Measurements from ENCODE around the gene CBL.
"Not testable (repeated sequence)": the region's sequence is repeated elsewhere in the genome, so short reads cannot be mapped to it uniquely, and the experiment has no call there.

The CBL gene

DNA sequence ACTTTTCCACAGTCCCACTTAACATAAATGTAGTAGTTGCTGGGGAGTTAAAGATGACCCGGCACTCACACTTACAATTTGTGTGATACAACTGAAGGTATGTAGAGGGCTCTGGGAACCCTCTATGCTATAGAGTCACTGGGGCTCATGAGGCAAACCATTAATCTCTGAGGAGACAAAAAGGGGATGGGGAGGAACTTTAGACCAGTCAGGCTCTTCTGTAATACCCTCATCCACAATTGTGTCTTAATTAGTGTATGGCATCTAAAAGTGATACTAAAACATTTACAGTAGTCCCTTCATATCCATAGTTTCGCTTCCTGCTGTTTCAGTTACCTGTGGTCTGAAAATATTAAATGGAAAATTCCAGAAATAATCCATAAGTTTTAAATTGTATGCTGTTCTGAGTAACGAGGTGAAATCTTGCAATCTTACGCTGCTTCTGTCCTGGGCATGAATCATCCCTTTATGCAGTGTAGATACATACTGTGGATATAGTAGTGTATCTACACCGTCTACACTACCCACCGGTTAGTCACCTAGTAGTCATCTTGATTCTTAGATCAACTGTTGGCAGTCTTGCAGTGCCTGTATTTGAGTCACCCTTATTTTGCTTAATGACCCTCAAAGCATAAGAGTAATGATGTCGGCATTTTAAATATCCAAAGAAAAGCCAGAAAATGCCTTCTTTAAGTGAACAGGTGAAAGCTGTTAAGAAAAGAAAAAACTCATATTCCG lies 12.2 kb downstream of the CBL start:
- DNase-seq = no peak

DNA sequence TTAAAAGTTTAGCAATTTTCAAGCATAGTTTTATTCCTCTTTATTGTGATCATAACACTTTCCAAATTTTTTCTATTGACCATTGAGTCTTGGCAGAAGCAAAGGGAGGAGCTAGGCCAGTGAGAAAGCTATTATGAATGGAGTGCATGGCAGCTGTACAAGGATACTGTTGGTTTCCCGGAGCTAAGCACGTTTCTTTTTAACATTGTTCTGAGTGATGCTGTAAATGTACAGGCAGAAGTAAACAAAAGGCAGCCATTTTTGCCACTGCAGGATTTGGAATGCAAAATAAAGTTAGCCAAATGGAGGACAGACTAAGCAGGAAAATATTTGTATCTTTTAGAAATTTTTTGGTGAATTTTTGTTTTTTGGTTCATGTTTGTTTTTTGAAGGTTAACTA lies 16.2 kb downstream of the CBL start:
- DNase-seq = no peak

DNA sequence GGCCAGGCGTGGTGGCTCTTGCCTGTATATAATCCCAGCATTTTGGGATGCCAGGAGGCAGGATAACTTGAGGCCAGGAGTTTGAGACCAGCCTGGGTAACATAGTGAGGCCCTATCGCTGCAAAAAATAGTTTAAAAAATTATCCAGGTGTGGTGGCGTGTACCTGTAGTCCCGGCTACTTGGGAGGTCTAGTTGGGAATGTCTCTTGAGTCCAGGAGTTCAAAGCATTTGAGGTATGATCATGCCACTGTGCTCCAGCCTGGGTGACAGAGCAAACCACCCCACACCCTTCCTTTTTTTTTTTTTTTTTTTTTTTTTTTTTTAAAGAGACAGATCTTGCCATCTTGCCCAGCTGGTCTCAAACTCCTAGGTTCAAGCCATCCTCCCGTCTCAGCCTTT lies 16.8 kb downstream of the CBL start:
- DNase-seq = no peak

DNA sequence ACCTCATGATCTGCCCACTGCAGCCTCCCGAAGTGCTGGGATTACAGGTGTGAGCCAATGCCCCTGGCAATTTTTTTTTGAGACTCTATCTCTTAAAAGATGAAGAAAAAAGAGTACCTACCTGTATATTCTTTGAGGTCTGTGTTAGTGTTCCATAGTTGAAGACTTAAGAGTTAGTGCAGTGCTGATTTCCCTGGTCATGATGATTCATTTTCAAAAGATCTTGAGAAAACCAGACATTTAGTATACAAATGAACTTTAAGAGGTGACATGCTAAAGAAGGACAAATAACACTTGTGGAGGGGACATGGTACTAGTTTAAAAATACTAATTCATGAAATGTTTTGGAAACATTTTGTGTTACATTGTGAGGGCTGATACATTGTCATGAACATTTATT lies 17.7 kb downstream of the CBL start:
- no peak for DNase-seq

DNA sequence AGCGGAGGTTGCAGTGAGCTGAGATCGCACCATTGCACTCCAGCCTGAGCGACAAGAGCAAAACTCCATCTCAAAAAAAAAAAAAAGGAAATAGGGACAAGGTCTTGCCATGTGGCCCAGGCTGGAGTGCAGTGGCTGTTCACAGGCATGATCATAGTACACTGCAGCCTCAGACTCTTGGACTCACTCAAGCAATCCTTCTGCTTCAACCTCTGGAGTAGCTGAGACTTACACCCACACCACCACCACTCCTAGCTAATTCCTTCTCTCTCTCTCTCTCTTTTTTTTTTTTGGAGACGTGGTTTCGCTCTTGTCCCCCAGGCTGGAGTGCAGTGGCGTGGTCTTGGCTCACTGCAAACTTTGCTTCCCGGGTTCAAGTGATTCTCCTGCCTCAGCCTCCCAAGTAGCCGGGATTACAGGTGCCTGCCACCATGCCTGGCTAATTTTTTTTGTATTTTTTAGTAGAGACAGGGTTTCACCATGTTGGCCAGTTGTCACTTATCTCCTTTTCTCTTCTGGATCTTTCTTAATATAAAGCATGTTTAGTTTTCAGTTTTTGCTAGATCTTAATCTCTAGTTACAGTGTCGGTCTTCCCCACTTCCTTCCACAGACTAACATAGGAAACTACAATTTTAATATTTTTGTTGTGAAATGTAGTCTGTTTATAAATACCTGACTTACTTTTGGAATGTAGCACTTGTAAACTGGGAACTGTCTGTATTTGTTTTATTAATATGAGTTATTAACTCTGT lies 22.6 kb downstream of the CBL start:
- not testable (repeated sequence) for DNase-seq

DNA sequence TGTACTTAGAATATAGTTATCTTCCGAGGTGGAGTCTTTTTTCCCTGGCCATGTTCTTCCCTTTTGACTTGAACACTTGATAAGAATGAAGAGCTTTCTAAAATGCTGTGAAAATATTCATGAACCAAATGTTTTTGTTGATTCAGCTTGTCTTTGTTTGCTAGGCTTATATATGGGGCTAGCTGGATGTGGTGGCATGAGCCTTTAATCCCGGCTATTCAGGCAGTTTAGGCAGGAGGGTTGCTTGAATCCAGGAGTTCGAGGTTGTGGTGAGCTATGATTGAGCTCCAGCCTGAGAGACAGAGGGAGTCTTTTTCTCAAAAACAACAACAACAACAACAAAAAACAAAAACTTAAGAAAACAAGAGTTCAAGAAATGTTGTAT lies 23.1 kb downstream of the CBL start:
- no peak for DNase-seq

DNA sequence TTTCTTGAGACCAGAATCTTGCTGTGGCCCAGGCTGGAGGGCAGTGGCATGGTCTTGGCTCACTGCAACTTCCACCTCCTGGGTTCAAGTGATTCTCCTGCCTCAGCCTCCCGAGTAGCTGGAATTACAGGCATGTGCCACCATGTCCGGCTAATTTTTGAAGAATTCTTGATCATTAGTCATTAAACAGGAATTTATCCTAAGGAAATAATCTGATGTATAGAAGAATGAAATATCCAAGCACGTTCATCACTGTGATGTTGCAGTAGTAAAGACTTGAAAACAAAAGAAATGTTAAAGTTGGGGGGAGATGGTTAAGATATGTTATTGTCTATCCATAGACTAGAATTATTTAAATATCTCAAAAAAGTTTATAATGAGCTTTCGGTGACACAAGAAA lies 23.6 kb downstream of the CBL start:
- no peak for DNase-seq

DNA sequence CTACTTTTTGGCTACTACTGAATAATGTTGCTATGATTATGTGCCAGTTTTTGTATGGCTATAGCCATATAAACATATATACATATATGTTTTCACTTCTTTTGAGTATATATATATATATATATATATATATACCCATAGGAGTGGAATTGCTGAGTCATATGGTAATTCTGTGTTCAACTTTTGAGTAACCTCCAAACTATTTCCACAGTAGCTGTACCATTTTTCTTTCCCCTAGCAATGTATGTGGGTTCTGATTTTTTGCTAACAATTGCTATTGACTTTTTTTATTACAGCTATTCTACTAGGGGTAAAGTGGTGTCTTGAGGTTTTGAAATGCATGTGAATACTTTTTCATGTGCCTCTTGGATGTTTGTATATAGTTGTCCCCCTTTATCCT lies 30.4 kb downstream of the CBL start:
- DNase-seq = no peak

DNA sequence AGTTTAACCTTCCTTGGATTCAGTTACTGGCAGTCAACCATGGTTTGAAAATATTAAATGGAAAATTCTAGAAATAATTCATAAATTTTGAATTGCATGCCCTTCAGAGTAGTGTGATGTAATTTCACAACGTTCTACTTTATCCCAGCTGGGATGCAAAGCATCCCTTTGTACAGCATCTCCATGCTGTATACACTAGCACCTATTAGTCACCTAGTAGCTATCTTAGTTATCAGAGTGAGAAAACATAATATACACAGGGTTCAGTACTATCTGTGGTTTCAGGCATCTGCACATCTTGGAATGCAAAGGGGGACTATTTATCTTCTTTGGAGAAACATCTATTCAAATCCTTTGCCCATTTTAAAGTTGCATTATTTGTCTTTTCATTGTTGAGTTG lies 30.8 kb downstream of the CBL start:
- DNase-seq = no peak

DNA sequence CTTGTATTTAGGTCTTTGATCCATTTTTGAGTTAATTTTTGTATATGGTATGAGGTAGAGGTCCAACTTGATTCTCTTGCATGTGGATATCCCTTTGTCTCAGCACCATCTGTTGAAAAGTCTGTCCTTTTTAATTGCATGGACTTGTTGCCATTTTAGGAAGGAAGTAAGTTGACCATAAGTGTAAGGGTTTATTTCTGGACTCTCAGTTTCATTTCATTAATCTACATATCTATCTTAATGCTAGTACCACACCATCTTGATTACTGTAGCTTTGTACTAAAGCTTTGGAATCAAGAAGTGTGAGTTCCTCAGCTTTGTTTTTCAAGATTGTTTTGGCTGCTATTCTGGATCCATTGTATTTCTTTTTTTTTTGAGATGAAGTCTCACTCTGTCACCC lies 31.4 kb downstream of the CBL start:
- no peak for DNase-seq

DNA sequence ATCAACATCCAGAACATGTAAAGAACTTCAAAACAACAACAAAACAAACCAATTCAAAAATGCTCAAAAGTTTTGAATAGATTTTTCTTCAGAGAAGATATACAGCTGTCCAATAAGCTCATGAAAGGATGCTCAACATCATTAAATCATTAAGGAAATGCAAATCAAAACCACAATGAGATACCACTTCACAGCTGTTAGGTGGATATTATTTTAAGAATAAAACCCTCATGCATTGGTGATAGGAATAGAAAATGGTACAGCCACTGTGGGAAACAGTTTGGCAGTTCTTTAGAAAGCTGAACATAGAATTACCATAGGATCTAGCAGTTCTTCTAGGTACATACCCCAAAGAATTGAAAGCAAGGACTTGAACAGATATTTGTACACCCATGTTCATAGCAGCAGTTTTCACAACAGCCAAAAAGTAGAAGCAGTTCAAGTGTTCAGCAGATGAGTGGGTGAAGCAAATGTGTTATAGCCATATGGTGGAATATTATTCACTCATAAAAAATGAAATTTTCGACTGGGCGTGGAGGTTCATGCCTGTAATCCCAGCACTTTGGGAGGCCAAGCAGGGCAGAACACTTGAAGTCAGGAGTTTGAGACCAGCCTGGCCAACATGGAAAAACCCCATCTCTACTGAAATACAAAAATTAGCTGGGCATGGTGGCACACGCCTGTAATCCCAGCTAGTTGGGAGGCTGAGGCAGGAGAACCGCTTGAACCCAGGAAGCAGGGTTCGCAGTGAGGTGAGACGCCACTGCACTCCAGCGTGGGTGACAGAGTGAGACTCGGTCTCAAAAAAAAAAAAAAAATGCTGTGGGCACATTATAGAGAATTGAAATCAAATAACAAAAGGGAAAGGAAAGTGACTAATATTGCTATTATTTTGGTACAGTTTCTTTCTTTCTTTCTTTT lies 42.9 kb downstream of the CBL start:
- no peak for DNase-seq

DNA sequence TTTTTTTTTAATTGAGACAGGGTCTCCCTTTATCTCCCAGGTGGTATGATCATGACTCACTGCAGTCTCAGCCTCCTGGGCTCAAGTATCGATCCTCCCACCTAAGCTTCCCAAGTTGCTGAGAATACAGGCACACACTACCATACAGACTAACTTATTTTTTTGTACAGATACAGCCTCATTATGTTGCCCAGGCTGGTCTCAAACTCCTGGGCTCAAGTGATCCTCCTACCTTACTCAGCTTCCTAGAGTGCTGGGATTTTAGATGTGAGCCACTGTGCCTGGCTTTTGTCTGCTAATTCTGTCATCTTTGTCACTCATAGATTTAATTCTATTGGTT lies 43.5 kb downstream of the CBL start:
- no peak for DNase-seq

DNA sequence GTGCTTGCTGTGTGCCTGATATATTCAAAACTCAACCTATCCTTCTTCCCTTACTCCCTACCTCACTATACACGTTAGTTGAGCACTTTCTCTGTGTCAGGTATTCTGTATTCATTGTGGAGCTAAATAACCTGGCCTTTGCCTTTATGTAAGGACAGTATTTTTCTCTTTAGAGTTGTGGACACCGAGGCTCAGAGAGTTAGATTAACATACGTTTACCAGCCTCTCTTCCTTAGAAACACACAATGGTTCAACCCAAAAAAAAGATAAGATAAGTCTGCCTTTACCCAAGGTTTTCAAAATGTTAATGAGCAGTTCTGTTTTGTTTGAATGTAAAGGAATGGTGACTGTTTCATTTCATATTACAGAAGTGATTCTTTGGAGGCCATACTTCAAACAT lies 45.0 kb downstream of the CBL start:
- DNase-seq = no peak

DNA sequence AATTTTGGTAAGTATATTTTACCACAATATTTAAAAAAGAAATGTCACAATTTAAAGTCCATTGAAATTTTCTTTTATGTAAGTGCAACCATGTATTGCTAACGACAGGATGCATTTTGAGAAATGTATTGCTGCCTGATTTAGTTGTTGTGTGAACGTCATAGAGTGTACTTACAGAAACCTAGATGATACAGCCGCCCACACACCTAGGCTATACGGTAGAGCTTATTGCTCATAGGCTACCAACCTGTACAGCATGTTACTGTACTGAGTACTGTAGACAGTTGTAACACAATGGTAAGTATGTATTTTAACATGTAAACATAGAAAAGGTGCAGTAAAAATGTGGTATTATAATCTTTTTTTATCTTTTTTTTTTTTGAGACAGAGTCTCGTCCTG lies 48.1 kb downstream of the CBL start:
- no peak for DNase-seq

DNA sequence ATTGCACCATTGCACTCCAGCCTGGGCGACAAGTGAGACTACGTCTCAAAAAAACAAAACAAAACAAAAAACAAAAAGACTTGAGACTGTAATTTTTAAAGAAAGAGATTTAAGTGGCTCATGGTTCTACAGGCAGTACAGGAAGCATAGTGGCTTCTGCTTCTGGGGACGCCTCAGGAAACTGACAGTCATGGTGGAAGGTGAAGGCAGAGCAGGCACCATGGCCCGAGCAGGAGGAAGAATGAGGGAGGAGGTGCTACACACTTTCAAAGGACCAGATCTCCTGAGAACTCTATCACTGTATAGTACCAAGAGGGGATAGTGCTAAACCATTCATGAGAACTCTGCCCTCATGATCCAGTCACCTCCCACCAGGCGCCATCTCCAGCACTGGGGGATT lies 52.0 kb downstream of the CBL start:
- DNase-seq = no peak

DNA sequence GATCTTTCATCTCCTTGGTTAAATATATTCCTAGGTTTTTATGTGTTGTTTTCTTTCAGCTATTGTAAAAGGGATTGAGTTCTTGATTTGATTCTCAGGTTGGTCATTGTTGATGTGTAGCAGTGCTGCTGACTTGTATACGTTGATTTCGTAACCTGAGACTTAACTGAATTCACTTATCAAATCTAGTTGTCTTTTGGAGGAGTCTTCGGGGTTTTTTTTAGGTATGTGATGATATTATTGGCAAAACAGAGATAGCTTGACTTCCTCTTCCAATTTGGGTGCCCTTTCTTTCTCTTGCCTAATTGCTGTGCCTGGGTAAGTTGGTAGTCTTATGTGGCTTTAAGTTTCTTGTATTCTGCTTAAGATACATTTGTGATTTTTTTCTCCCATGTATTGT lies 52.8 kb downstream of the CBL start:
- DNase-seq = no peak

DNA sequence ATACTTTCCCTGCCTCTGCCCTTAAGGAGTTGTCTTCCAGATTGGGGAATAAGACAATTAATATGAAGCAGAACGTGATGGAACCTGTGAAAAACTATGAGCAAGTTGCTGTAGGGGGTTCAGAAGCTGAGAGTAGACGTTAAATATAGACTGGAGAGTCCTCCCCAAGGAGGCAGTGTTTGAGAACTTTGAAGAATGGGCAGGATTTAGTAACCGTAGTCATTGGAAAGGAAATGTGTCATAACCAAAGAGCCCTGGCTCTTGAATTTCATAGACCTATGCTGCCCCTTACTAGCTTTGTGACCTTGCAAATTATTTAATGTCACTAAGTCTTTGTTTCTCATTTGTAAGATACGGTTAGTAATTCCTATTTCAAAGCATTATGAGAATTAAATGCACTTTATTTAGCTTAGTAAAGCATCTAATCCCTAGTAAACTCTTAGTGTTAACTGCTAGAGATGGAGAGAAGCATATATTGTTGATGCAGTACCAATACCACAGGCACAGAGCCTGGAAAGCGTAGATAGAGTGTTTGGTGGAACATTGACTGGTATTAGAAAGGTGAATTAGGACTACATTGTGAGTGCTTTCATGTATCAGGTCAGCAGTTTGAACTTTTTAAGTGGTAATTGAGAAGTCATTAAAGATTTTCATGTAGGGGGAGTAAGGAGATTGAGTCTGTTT lies 56.7 kb downstream of the CBL start:
- no peak for DNase-seq

DNA sequence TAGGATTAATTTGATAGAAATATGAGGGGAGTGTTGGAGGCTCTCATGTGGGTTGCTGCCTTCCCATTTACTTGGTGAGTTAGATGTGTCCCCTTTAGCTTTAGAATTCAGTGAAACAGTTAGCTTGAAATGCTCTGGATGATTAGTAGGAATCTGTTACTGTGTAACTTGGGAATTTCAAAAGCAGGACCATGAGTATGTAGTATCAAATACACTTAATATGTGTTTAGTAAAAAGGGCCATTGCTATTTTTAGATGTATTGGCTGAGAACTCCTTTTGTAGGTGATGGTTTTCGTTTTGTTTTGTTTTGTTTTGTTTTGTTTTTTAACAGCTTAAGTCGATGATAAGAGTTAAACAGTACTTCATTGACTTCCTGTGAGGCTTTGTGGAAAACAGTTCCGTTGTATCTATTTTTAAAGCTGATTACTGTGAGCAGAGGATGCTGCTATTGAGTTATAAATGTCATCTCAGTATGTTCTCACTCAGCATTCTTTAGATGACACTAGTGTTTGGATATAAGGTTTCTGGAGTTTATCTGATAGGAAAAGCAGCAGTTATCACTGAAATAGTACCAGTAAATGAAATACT lies 57.3 kb downstream of the CBL start:
- DNase-seq = no peak

DNA sequence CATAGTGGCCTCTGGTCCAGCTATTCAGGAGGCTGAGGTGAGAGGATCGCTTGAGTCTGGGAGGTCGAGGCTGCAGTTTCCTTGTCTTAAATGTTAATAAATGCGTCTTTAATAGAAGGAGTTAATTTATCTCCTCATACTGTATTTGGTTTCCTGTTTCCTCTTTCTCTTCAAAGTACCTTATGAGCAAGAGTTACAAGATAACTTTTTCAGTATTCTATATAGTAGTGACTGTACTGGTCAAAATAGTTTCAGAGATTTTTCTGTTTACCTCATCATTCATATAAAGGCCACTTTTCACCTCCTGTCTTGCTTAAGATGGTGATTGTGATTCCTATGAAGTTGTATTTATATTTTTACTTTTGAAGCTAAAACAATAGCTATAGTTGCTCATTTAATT lies 59.9 kb downstream of the CBL start:
- DNase-seq = no peak

DNA sequence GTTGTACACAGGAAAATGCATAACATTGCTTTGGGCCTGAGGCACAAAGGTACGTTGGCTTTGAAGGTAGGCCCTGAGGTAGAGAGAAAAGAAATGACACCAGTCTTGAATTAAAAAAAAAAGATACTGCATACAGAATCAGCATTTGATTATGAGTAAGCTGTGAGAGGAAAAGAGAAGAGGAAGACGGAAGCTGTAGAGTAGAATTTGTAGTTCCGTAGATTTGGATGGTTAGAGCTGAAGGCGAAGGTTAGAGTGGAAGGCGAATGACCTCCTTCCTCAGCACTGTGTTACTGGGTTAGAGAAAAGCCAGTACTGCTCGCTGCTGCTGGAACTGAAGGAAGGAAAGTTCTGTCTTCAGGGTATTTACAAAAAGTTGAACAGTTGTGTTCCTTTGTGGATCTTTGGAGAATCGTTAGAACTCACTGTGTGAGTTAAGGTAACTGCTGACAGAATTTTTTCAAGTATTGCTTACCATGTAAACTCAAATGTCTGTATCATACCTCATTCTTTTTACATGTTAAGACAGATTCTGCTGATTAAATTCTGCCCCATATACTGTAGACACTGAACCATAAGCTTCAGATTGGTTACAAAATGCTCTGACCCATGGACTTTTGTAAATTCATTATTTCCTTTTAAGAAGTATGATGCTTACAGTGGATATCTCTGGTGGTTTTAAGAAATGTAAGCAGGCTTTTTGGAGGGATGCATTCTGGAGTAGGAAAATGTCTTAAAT lies 60.5 kb downstream of the CBL start:
- no peak for DNase-seq

DNA sequence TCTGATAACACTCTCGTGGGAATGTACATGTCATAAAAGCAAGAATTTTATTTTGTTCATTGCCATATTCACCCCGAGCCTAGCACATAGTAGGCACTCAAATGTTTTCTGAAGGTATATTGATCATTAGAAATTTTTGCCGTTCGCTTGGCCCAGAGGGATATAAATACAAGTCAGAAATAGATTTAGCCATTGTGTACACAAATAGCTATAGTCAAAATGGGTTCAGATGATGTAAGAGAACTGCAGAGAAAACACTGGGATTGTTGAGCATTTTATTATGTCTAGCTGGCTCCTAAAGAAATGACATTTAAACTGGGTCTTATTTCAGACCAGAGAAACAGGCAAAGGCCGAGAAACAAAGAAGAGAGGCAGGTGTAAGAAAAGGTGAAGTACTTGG lies 61.5 kb downstream of the CBL start:
- DNase-seq = no peak

DNA sequence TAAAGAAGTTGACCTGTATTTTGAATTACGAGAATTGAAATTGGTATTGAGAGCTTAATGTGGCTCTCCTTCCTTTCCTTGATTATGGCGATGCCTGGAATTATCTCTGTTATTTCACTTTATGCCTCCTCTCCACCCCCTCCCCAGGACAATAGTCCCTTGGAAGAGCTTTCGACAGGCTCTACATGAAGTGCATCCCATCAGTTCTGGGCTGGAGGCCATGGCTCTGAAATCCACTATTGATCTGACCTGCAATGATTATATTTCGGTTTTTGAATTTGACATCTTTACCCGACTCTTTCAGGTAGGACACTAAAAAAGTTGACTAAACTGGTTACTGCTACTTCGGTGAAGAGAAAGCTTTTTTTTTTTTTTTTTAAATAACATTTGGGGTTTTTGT lies 67.6 kb downstream of the CBL start:
- no peak for DNase-seq

All from RPMI8226 (cell line).